ENCODE data around the gene UBAC2.

- TF ChIP-seq CTCF (conservative IDR thresholded peaks at IDR 0.05) (no peak), ZFX (IDR thresholded peaks at IDR 0.05) (no peak)
Observed at GRCh38 chr13:99332456-99332855, 131.8 kb downstream of the UBAC2 start.
